ENCODE results near the gene PIK3R3.
"Not testable (repeated sequence)": the region's sequence is repeated elsewhere in the genome, so short reads cannot be mapped to it uniquely, and the experiment has no call there.

PIK3R3 gene

DNA sequence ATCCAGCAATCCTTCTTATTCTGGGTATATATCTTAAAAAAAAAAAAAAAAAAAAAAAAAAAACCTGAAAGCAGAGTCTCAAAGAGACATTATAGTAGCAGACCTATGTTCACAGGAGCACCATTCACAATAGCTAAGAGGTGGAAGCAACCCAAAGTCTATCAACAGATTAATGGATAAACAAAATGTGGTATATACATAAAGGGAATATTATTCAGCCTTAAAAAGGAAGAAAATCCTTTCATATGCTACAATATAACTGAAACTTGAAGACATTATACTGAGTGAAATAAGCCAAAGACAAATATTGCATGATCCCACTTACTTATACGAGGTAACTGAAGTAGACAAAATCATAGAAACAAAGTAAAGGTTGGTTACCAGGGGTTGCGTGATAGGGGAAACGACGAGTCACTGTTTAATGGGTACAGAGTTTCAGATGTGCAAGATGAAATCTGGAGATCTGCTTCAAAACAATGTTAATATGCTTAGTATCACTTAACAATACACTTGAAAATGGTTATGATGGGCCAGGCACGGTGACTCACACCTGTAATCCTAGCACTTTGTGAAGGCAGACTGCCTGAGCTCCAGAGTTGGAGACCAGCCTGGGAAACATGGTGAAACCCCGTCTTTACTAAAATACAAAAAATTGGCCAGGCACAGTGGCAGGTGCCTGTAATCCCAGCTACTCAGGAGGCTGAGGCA, 29.5 kb downstream of the PIK3R3 start:
- no peak for TF ChIP-seq ZNF274 (IDR thresholded peaks at IDR 0.05; ENCODE audit: low read depth, low read length)

GRCh38 chr1:46099215-46099614, 33.2 kb downstream of the PIK3R3 start:
- no peak overlapping the region for H3K4me3 ChIP-seq (ENCODE audit: low read length)
- no peak for TF ChIP-seq ZNF274 (IDR thresholded peaks at IDR 0.05; ENCODE audit: low read depth, low read length)

More for the DNA sequence above, 29.5 kb downstream of the PIK3R3 start:
- no peak overlapping the region for H3K4me3 ChIP-seq (ENCODE audit: low read length)

GRCh38 chr1:46098027-46098712, 34.3 kb downstream of the PIK3R3 start:
- no peak for TF ChIP-seq ZNF274 (IDR thresholded peaks at IDR 0.05; ENCODE audit: low read depth, low read length)
- H3K4me3 ChIP-seq (ENCODE audit: low read length) = no peak overlapping the region

GRCh38 chr1:46097149-46097472, 35.3 kb downstream of the PIK3R3 start:
- no peak overlapping the region for H3K4me3 ChIP-seq (ENCODE audit: low read length)
- no peak for TF ChIP-seq ZNF274 (IDR thresholded peaks at IDR 0.05; ENCODE audit: low read depth, low read length)

DNA sequence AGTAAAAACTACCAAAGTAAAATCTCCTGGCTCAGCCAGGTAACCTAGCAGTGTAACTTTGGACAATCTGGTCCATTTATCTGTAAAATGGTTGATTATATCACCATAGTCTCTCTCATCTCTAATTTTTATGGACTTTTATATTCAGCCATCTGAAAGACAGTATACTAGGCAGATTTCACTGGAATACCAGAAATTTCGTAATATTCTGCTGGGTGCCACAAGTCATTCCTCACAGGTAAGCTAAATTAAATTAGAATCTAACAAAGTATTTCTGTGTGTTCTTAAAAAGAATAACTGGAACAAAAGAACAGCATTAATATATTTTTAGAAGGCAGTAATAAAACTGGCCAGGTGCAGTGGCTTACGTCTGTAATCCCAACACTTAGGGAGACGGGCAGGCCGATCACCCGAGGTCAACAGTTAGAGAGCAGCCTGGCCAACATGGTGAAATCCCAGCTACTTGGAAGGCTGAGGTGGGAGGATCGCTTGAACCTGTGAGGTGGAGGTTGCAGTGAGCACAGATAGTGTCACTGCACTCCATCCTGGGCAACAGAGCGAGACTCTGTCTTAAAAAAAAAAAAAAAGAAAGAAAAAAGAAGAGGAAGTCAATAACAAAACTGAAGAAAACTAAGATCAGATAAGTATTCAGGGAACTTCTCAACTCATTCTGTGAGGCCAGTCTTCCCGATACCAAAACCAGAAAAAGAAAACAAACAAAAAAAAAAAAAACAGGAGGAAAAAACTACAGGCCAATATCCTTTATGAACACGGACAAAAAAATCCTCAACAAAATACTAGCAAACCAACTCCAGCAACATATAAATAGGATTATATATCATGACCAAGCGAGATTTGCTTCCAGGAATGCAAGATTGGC, 35.9 kb downstream of the PIK3R3 start:
- no peak for TF ChIP-seq ZNF274 (IDR thresholded peaks at IDR 0.05; ENCODE audit: low read depth, low read length)
- H3K4me3 ChIP-seq (ENCODE audit: low read length) = no peak overlapping the region

DNA sequence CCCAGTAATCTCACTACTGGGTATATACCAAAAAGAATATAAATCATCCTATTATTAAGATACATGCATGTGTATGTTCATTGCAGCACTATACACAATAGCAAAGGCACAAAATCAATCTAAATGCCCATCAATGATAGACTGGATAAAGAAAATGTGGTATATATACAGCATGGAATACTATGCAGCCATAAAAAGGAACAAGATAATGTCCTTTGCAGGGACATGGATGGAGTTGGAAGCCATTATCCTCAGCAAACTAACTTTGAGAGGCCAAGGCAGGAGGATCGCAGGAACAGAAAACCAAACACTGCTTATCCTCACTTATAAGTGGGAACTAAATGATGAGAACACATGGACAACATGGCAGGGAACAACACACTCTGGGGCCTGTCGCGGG, 37.3 kb downstream of the PIK3R3 start:
- H3K4me3 ChIP-seq (ENCODE audit: low read length) = not testable (repeated sequence)

DNA sequence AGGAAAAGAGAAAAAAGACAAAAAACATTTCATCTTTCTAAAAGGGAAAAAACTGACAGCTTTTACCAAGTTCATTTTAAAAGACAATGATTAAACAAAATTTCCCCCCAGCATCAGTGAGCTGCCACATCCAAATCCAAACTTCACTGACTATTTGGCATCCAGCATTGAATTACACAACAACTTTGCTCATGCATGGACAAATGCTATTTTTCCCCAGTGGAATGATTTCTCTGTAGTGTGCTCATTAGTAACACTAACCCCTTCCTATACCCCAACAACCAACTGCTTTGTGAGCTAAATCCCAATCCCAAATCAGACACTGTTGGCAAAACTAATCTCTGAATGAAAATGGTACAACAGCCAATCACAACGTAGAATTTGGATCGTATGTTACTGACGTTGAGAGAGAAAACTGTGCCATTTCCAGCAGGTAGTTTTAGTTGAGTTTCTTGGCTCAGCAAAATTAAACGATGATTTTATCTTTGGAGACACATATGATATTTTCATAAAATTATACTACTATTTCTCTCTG, 37.9 kb downstream of the PIK3R3 start:
- TF ChIP-seq ZNF274 (IDR thresholded peaks at IDR 0.05; ENCODE audit: low read depth, low read length) = no peak
- H3K4me3 ChIP-seq (ENCODE audit: low read length) = no peak overlapping the region

GRCh38 chr1:46093832-46094231, 38.6 kb downstream of the PIK3R3 start:
- not testable (repeated sequence) for H3K4me3 ChIP-seq (ENCODE audit: low read length)

GRCh38 chr1:46087891-46088290, 44.5 kb downstream of the PIK3R3 start:
- no peak for TF ChIP-seq ZNF274 (IDR thresholded peaks at IDR 0.05; ENCODE audit: low read depth, low read length)

GRCh38 chr1:46086576-46086975, 45.9 kb downstream of the PIK3R3 start:
- TF ChIP-seq ZNF274 (IDR thresholded peaks at IDR 0.05; ENCODE audit: low read depth, low read length) = no peak
- H3K4me3 ChIP-seq (ENCODE audit: low read length) = no peak overlapping the region

More at GRCh38 chr1:46087891-46088290, 44.5 kb downstream of the PIK3R3 start:
- no peak overlapping the region for H3K4me3 ChIP-seq (ENCODE audit: low read length)

DNA sequence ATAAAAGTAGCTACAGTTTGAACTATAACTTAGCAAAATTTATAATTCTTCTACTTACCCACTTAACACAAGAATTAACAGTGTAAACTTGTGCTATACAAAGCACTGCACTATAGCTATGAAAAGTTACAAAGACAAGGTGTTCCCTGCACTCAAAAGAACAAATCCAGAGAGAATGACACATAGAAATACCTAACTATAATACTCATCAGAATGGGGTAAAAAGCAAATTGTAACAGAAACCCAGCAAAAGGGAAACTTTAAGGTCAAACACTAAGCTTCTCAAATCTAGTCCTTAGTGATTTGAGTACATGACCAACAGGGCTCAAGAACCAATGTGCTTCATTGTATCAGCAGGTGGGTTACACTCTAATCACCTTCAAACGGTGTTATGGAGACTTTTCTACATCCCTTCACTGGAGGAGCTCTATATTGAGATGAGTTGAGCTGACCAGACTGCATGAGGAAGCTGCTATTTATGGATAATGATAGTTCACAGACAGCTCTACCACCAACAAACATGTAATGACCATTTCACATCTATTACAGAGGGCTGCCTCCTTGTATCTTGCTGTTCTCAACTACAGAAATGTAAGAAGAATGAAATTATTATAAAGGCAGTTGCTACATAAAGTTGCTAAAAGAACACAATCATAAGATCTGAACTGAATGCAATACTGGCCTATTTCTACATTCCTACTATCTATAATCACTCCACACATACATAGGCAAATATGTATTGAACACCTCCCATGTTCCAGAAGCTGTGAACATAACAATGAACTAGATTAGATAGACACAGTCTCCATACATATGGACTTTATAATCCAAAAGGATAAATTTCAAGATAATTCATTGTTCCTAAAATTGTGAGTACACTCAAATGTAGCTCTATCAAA, 47.6 kb downstream of the PIK3R3 start:
- no peak overlapping the region for H3K4me3 ChIP-seq (ENCODE audit: low read length)
- TF ChIP-seq ZNF274 (IDR thresholded peaks at IDR 0.05; ENCODE audit: low read depth, low read length) = no peak

- H3K4me3 ChIP-seq (ENCODE audit: low read length) = no peak overlapping the region
- TF ChIP-seq ZNF274 (IDR thresholded peaks at IDR 0.05; ENCODE audit: low read depth, low read length) = no peak
These were observed 48.9 kb downstream of the PIK3R3 start for GRCh38 chr1:46083579-46083978.

- no peak overlapping the region for H3K4me3 ChIP-seq (ENCODE audit: low read length)
- no peak for TF ChIP-seq ZNF274 (IDR thresholded peaks at IDR 0.05; ENCODE audit: low read depth, low read length)
These were observed 50.8 kb downstream of the PIK3R3 start for GRCh38 chr1:46081619-46082018.

DNA sequence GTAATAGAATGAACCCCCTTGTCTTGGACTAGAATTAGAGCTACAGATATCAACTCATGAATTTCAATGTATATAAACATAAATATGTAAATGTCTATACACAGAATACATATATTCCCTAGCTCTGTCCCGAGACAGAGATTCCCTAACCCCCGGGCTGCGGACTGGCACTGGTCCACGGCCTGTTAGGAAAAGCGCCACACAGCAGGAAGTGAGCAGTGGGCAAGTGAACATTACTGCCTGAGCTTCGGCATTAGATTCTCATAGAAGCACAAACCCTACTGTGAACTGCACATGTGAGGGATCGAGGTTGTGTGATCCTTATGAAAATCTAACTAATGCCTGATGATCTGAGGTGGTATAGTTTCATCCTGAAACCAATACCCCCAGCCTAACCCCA, 51.2 kb downstream of the PIK3R3 start:
- no peak for TF ChIP-seq ZNF274 (IDR thresholded peaks at IDR 0.05; ENCODE audit: low read depth, low read length)
- H3K4me3 ChIP-seq (ENCODE audit: low read length) = no peak overlapping the region

Data from GM08714 (cell line).